Endothelial cell of umbilical vein (primary cell): ENCODE results near the gene C9orf153.

ENCODE experiments used
- EZH2 ChIP-seq: IDR thresholded peaks from 2 replicates; pipeline ENCODE4 v1.6.1; 2012; ENCODE audit warnings: borderline replicate concordance, low read depth, mild to moderate bottlenecking, moderate library complexity, low read length, inconsistent platforms; ENCODE audit not compliant: severe bottlenecking
- FOS ChIP-seq: IDR thresholded peaks from 2 replicates; pipeline ENCODE4 v1.6.1; 2011; ENCODE audit warnings: mild to moderate bottlenecking, low read length, moderate library complexity, borderline replicate concordance; ENCODE audit not compliant: insufficient read depth
- GATA2 ChIP-seq: IDR thresholded peaks from 2 replicates; pipeline ENCODE4 v1.7.0; 2011; ENCODE audit warnings: low read depth, mild to moderate bottlenecking, moderate library complexity, mixed read lengths, low read length; ENCODE audit not compliant: insufficient read length, insufficient read depth
- JUN ChIP-seq: IDR thresholded peaks from 2 replicates; pipeline ENCODE4 v1.6.1; 2011; ENCODE audit warnings: borderline replicate concordance, low read depth; ENCODE audit not compliant: insufficient read length, insufficient read depth
- MYC ChIP-seq: IDR thresholded peaks from one replicate; pipeline ENCODE4 v1.6.1; 2011; ENCODE audit warnings: mild to moderate bottlenecking, low read depth, low read length
- POLR2A ChIP-seq: IDR thresholded peaks from 2 replicates; pipeline ENCODE4 v1.6.1; 2012; ENCODE audit warnings: low read depth, mild to moderate bottlenecking, control low read depth, low read length
- POLR2AphosphoS5 ChIP-seq: IDR thresholded peaks from 2 replicates; pipeline ENCODE4 v1.6.1; 2012; ENCODE audit warnings: low read depth, mild to moderate bottlenecking, control low read depth, low read length, moderate library complexity; ENCODE audit not compliant: insufficient read depth
- TF ChIP-seq, protein P1 (sequence below), 2 donors: IDR thresholded peaks; 1 replicate in 1 of 2; 2 replicates in 1 of 2; pipeline ENCODE4 v1.5.1; 2011; ENCODE audit warnings: low read length in 2 of 2, mild to moderate bottlenecking in 2 of 2, moderate library complexity in 2 of 2, control low read depth in 1 of 2, inconsistent platforms in 1 of 2, low read depth in 1 of 2; ENCODE audit not compliant: insufficient read depth in 1 of 2; ENCODE audit errors: extremely low read depth in 1 of 2
- TF ChIP-seq, protein P2 (sequence below): IDR thresholded peaks from 2 replicates; pipeline ENCODE4 v1.6.1; 2011; ENCODE audit not compliant: insufficient read depth, insufficient read length

DNA sequence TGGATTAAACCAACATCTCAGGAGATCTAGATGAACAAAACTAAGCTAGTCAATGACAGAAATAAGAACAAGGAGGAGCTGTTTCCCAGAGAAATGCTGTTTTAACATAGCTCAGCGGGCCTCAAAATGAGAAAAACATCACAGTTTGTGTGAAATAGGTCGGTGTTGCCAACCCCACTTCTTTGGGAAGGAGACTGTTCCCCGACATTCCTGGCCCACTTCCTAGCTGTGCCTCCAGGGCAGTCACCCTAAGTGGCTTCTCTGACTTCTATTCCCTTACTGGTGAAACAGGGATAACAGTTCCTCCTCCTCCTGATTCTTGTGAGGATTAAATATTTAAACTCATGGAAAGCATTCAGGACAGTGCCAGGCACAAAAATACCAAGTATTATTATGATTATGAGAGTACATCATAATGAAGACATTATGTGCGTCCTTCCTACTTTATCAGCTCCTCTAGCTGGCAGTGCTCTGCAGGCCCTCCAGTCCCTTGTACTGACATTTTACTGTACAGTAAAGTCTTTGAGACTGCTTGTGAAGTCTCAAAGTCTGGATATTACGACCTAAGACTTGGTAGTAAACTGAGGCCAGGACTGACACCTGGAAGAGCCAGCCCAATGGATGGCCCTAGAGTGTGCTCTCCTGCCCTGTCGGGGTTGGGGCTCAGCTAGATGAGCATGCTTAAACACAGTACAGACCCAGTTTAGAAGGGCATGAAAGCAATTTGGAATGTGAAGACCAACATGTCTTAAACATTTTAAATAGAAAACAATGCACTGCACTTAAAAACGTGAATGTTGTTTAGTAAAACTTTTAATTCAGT lies 15.6 kb upstream of the C9orf153 start:
- TF ChIP-seq, protein P1, sequence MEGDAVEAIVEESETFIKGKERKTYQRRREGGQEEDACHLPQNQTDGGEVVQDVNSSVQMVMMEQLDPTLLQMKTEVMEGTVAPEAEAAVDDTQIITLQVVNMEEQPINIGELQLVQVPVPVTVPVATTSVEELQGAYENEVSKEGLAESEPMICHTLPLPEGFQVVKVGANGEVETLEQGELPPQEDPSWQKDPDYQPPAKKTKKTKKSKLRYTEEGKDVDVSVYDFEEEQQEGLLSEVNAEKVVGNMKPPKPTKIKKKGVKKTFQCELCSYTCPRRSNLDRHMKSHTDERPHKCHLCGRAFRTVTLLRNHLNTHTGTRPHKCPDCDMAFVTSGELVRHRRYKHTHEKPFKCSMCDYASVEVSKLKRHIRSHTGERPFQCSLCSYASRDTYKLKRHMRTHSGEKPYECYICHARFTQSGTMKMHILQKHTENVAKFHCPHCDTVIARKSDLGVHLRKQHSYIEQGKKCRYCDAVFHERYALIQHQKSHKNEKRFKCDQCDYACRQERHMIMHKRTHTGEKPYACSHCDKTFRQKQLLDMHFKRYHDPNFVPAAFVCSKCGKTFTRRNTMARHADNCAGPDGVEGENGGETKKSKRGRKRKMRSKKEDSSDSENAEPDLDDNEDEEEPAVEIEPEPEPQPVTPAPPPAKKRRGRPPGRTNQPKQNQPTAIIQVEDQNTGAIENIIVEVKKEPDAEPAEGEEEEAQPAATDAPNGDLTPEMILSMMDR (IDR thresholded peaks at IDR 0.05; ENCODE audit: extremely low read depth in 1 of 2, insufficient read depth in 1 of 2, low read depth in 1 of 2, low read length in 2 of 2), result no peak
- TF ChIP-seq POLR2A (no peak), EZH2 (no peak), POLR2AphosphoS5 (no peak), MYC (no peak), JUN (no peak), FOS (no peak), GATA2 (no peak)
- TF ChIP-seq, protein P2, sequence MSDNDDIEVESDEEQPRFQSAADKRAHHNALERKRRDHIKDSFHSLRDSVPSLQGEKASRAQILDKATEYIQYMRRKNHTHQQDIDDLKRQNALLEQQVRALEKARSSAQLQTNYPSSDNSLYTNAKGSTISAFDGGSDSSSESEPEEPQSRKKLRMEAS, result no peak
